ENCODE results near the gene S100A16.
"Not testable (repeated sequence)": the region's sequence is repeated elsewhere in the genome, so short reads cannot be mapped to it uniquely, and the experiment has no call there.

S100A16 gene

GRCh38 chr1:153649137-153649862, 36.4 kb upstream of the S100A16 start:
- no peaks in the 10 kb centered on the region for H3K4me1 ChIP-seq (ENCODE audit: control insufficient read depth, insufficient read depth, low read length)
- H3K4me3 ChIP-seq (ENCODE audit: low read length) = no peak overlapping the region
- no peaks in the 10 kb centered on the region for H3K9me3 ChIP-seq (ENCODE audit: control insufficient read depth, insufficient read depth, low read length)
- no CpG with 5 or more reads among the region's 3 CpGs for WGBS (ENCODE audit: insufficient coverage, insufficient read length)
- DNase-seq (ENCODE audit: low read depth, low spot score) = no peak
- no peaks in the 10 kb centered on the region for H3K27me3 ChIP-seq (ENCODE audit: control insufficient read depth, insufficient read depth, low read length)
- H3K36me3 ChIP-seq (ENCODE audit: control insufficient read depth, insufficient read depth, low read length) = peaks cover 7% of the 10 kb centered on the region; the same call in 1 of the 2 replicates
- no peak overlapping the region for H3K27ac ChIP-seq (ENCODE audit: low read length)

- H3K4me3 ChIP-seq (ENCODE audit: low read length) = no peak overlapping the region
- H3K27ac ChIP-seq (ENCODE audit: low read length) = no peak overlapping the region
- no peak for DNase-seq (ENCODE audit: low read depth, low spot score)
- H3K9me3 ChIP-seq (ENCODE audit: control insufficient read depth, insufficient read depth, low read length) = no peaks in the 10 kb centered on the region
- no peaks in the 10 kb centered on the region for H3K27me3 ChIP-seq (ENCODE audit: control insufficient read depth, insufficient read depth, low read length)
- H3K4me1 ChIP-seq (ENCODE audit: control insufficient read depth, insufficient read depth, low read length) = no peaks in the 10 kb centered on the region
- WGBS (ENCODE audit: insufficient coverage, insufficient read length) = no CpG with 5 or more reads among the region's 10 CpGs
- H3K36me3 ChIP-seq (ENCODE audit: control insufficient read depth, insufficient read depth, low read length) = peaks cover 12% of the 10 kb centered on the region; the same call in 1 of the 2 replicates
These were observed 35.2 kb upstream of the S100A16 start for GRCh38 chr1:153648000-153648643.

- peaks cover 16% of the 10 kb centered on the region; the same call in 1 of the 2 replicates for H3K36me3 ChIP-seq (ENCODE audit: control insufficient read depth, insufficient read depth, low read length)
- WGBS (ENCODE audit: insufficient coverage, insufficient read length) = no CpG with 5 or more reads among the region's 2 CpGs
- no peak for DNase-seq (ENCODE audit: low read depth, low spot score)
These were observed 34.4 kb upstream of the S100A16 start for GRCh38 chr1:153647346-153647714.

GRCh38 chr1:153646672-153647345, 33.9 kb upstream of the S100A16 start:
- peaks cover 21% of the 10 kb centered on the region; the same call in 1 of the 2 replicates for H3K36me3 ChIP-seq (ENCODE audit: control insufficient read depth, insufficient read depth, low read length)
- no peak for DNase-seq (ENCODE audit: low read depth, low spot score)
- no peak overlapping the region for H3K27ac ChIP-seq (ENCODE audit: low read length)
- H3K4me1 ChIP-seq (ENCODE audit: control insufficient read depth, insufficient read depth, low read length) = no peaks in the 10 kb centered on the region
- WGBS (ENCODE audit: insufficient coverage, insufficient read length) = no CpG with 5 or more reads among the region's 5 CpGs
- no peaks in the 10 kb centered on the region for H3K27me3 ChIP-seq (ENCODE audit: control insufficient read depth, insufficient read depth, low read length)
- no peak overlapping the region for H3K4me3 ChIP-seq (ENCODE audit: low read length)
- H3K9me3 ChIP-seq (ENCODE audit: control insufficient read depth, insufficient read depth, low read length) = no peaks in the 10 kb centered on the region

More at GRCh38 chr1:153647346-153647714, 34.4 kb upstream of the S100A16 start:
- Histone ChIP-seq H3K9me3 (ENCODE audit: control insufficient read depth, insufficient read depth, low read length) (no peaks in the 10 kb centered on the region), H3K4me1 (ENCODE audit: control insufficient read depth, insufficient read depth, low read length) (no peaks in the 10 kb centered on the region), H3K27me3 (ENCODE audit: control insufficient read depth, insufficient read depth, low read length) (no peaks in the 10 kb centered on the region), H3K4me3 (ENCODE audit: low read length) (no peak overlapping the region), H3K27ac (ENCODE audit: low read length) (no peak overlapping the region)

GRCh38 chr1:153643816-153644215, 30.9 kb upstream of the S100A16 start:
- Histone ChIP-seq H3K4me1 (ENCODE audit: control insufficient read depth, insufficient read depth, low read length) (no peaks in the 10 kb centered on the region), H3K4me3 (ENCODE audit: low read length) (no peak overlapping the region), H3K27ac (ENCODE audit: low read length) (no peak overlapping the region), H3K27me3 (ENCODE audit: control insufficient read depth, insufficient read depth, low read length) (no peaks in the 10 kb centered on the region), H3K9me3 (ENCODE audit: control insufficient read depth, insufficient read depth, low read length) (no peaks in the 10 kb centered on the region), H3K36me3 (ENCODE audit: control insufficient read depth, insufficient read depth, low read length) (peaks cover 41% of the 10 kb centered on the region)
- DNase-seq (ENCODE audit: low read depth, low spot score) = no peak

- Histone ChIP-seq H3K4me1 (ENCODE audit: control insufficient read depth, insufficient read depth, low read length) (no peaks in the 10 kb centered on the region), H3K4me3 (ENCODE audit: low read length) (no peak overlapping the region), H3K27ac (ENCODE audit: low read length) (no peak overlapping the region), H3K9me3 (ENCODE audit: control insufficient read depth, insufficient read depth, low read length) (no peaks in the 10 kb centered on the region), H3K36me3 (ENCODE audit: control insufficient read depth, insufficient read depth, low read length) (peaks cover 44% of the 10 kb centered on the region), H3K27me3 (ENCODE audit: control insufficient read depth, insufficient read depth, low read length) (no peaks in the 10 kb centered on the region)
- WGBS (ENCODE audit: insufficient coverage, insufficient read length) = no CpG with 5 or more reads among the region's 11 CpGs
- no peak for DNase-seq (ENCODE audit: low read depth, low spot score)
These were observed 30.2 kb upstream of the S100A16 start for GRCh38 chr1:153643100-153643499.

GRCh38 chr1:153642161-153642560, 29.2 kb upstream of the S100A16 start:
- Histone ChIP-seq H3K27me3 (ENCODE audit: control insufficient read depth, insufficient read depth, low read length) (no peaks in the 10 kb centered on the region), H3K9me3 (ENCODE audit: control insufficient read depth, insufficient read depth, low read length) (no peaks in the 10 kb centered on the region), H3K4me1 (ENCODE audit: control insufficient read depth, insufficient read depth, low read length) (no peaks in the 10 kb centered on the region), H3K36me3 (ENCODE audit: control insufficient read depth, insufficient read depth, low read length) (peaks cover 49% of the 10 kb centered on the region), H3K4me3 (ENCODE audit: low read length) (no peak overlapping the region), H3K27ac (ENCODE audit: low read length) (no peak overlapping the region)
- WGBS (ENCODE audit: insufficient coverage, insufficient read length) = no CpG with 5 or more reads among the region's 11 CpGs
- no peak for DNase-seq (ENCODE audit: low read depth, low spot score)

GRCh38 chr1:153640861-153641260, 27.9 kb upstream of the S100A16 start:
- Histone ChIP-seq H3K36me3 (ENCODE audit: control insufficient read depth, insufficient read depth, low read length) (peaks cover 52% of the 10 kb centered on the region), H3K27me3 (ENCODE audit: control insufficient read depth, insufficient read depth, low read length) (no peaks in the 10 kb centered on the region), H3K27ac (ENCODE audit: low read length) (no peak overlapping the region), H3K9me3 (ENCODE audit: control insufficient read depth, insufficient read depth, low read length) (no peaks in the 10 kb centered on the region), H3K4me1 (ENCODE audit: control insufficient read depth, insufficient read depth, low read length) (no peaks in the 10 kb centered on the region), H3K4me3 (ENCODE audit: low read length) (no peak overlapping the region)
- WGBS (ENCODE audit: insufficient coverage, insufficient read length) = no CpG with 5 or more reads among the region's 6 CpGs
- no peak for DNase-seq (ENCODE audit: low read depth, low spot score)

GRCh38 chr1:153640213-153640612, 27.3 kb upstream of the S100A16 start:
- H3K9me3 ChIP-seq (ENCODE audit: control insufficient read depth, insufficient read depth, low read length); DNase-seq (ENCODE audit: low read depth, low spot score); H3K27ac ChIP-seq (ENCODE audit: low read length); H3K27me3 ChIP-seq (ENCODE audit: control insufficient read depth, insufficient read depth, low read length); H3K4me1 ChIP-seq (ENCODE audit: control insufficient read depth, insufficient read depth, low read length); H3K4me3 ChIP-seq (ENCODE audit: low read length): not testable (repeated sequence)
- H3K36me3 ChIP-seq (ENCODE audit: control insufficient read depth, insufficient read depth, low read length) = peaks cover 51% of the 10 kb centered on the region
- no CpG with 5 or more reads among the region's 5 CpGs for WGBS (ENCODE audit: insufficient coverage, insufficient read length)

- H3K4me1 ChIP-seq (ENCODE audit: control insufficient read depth, insufficient read depth, low read length) = peaks cover 1% of the 10 kb centered on the region; the same call in 1 of the 2 replicates
- no peaks in the 10 kb centered on the region for H3K27me3 ChIP-seq (ENCODE audit: control insufficient read depth, insufficient read depth, low read length)
- no peak overlapping the region for H3K4me3 ChIP-seq (ENCODE audit: low read length)
- DNase-seq (ENCODE audit: low read depth, low spot score) = no peak
- peaks cover 47% of the 10 kb centered on the region for H3K36me3 ChIP-seq (ENCODE audit: control insufficient read depth, insufficient read depth, low read length)
- H3K9me3 ChIP-seq (ENCODE audit: control insufficient read depth, insufficient read depth, low read length) = no peaks in the 10 kb centered on the region
- no peak overlapping the region for H3K27ac ChIP-seq (ENCODE audit: low read length)
- WGBS (ENCODE audit: insufficient coverage, insufficient read length) = no CpG with 5 or more reads among the region's 3 CpGs
These were observed 26.3 kb upstream of the S100A16 start for GRCh38 chr1:153639280-153639679.

Data from iPS DF 6.9 (cell line).